ENCODE measurements around the gene KHDC3L.
"Not testable (repeated sequence)": the region's sequence is repeated elsewhere in the genome, so short reads cannot be mapped to it uniquely, and the experiment has no call there.

The KHDC3L gene

GRCh38 chr6:73369157-73369556, 6.7 kb downstream of the KHDC3L start:
- no peak for FAIRE-seq
- DNase-seq (ENCODE audit: low spot score): no peak

- DNase-seq (ENCODE audit: low spot score): no peak
- no peak for FAIRE-seq
Observed at GRCh38 chr6:73369563-73369962, 7.1 kb downstream of the KHDC3L start, which contains the start of gene OOEP. Gene OOEP (minus strand): TSS chr6:73369897. CDS start chr6:73369792, 105 bp downstream.

GRCh38 chr6:73371984-73372383, 9.5 kb downstream of the KHDC3L start:
- DNase-seq (ENCODE audit: low spot score) (no peak), FAIRE-seq (no peak)

- DNase-seq (ENCODE audit: low spot score): no peak
Observed at GRCh38 chr6:73372516-73372915, 10.1 kb downstream of the KHDC3L start.

GRCh38 chr6:73375216-73375615, 12.8 kb downstream of the KHDC3L start:
- no peak for DNase-seq (ENCODE audit: low spot score)
- no peak for FAIRE-seq

More at GRCh38 chr6:73372516-73372915, 10.1 kb downstream of the KHDC3L start:
- FAIRE-seq: no peak

GRCh38 chr6:73377225-73377624, 14.8 kb downstream of the KHDC3L start:
- no peak for DNase-seq (ENCODE audit: low spot score)
- no peak for FAIRE-seq

GRCh38 chr6:73381531-73381930, 19.1 kb downstream of the KHDC3L start:
- not testable (repeated sequence) for FAIRE-seq; DNase-seq (ENCODE audit: low spot score)

GRCh38 chr6:73382462-73383113, 20.1 kb downstream of the KHDC3L start:
- DNase-seq (ENCODE audit: low spot score) (no peak), FAIRE-seq (no peak)

GRCh38 chr6:73388433-73388799, 26.0 kb downstream of the KHDC3L start:
- DNase-seq (ENCODE audit: low spot score) (no peak), FAIRE-seq (no peak)

- DNase-seq (ENCODE audit: low spot score) (peak; percentile 39), FAIRE-seq (no peak)
Observed at GRCh38 chr6:73388800-73389512, 26.5 kb downstream of the KHDC3L start.

GRCh38 chr6:73389854-73390253, 27.4 kb downstream of the KHDC3L start:
- DNase-seq (ENCODE audit: low spot score): no peak
- no peak for FAIRE-seq

- no peak for DNase-seq (ENCODE audit: low spot score)
- no peak for FAIRE-seq
Observed at GRCh38 chr6:73391675-73392074, 29.2 kb downstream of the KHDC3L start.

- DNase-seq (ENCODE audit: low spot score); FAIRE-seq: not testable (repeated sequence)
Observed at GRCh38 chr6:73392188-73392587, 29.7 kb downstream of the KHDC3L start.

GRCh38 chr6:73393278-73393677, 30.8 kb downstream of the KHDC3L start:
- FAIRE-seq (no peak), DNase-seq (ENCODE audit: low spot score) (no peak)

- FAIRE-seq: no peak
Observed at GRCh38 chr6:73394577-73395354, 32.3 kb downstream of the KHDC3L start, which contains the start of gene DDX43. Gene DDX43 (plus strand): TSS chr6:73394828. CDS start chr6:73394906, 78 bp downstream.

GRCh38 chr6:73395875-73396274, 33.4 kb downstream of the KHDC3L start:
- DNase-seq (ENCODE audit: low spot score) (no peak), FAIRE-seq (no peak)

More at GRCh38 chr6:73394577-73395354, 32.3 kb downstream of the KHDC3L start, which contains the start of gene DDX43:
- no peak for DNase-seq (ENCODE audit: low spot score)

- FAIRE-seq (no peak), DNase-seq (ENCODE audit: low spot score) (no peak)
Observed at GRCh38 chr6:73400656-73401055, 38.2 kb downstream of the KHDC3L start.

- FAIRE-seq: no peak
- DNase-seq (ENCODE audit: low spot score): no peak
Observed at GRCh38 chr6:73409395-73409794, 46.9 kb downstream of the KHDC3L start.

- FAIRE-seq: no peak
- no peak for DNase-seq (ENCODE audit: low spot score)
Observed at GRCh38 chr6:73413102-73413501, 50.6 kb downstream of the KHDC3L start.

Measured in RCC 7860 (cell line).